Measurements from ENCODE around the gene GDPD5.

GDPD5 gene

DNA sequence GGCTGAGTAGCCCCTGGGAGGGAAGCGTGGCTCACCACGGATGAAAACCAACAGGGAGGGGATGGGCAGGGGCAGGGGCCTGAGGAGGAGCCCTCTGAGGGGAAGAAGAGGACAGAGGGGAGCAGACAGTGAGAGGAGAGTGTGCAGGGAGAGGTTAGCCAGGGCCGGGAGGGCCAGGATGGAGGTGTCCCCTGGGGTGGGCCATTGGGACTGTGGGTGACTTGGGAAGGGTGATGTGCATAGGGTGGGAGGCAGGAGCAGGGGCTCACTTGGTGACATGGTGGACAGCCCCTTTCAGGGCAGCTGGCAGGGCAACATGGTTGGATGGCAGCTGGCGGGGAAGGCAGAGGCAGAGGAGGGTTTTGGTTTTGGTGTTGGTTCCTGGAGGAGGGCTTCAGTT is 5.6 kb upstream of the GDPD5 start:
- WGBS: 63% methylated on average over 4 of the region's 4 CpGs
- H3K27ac ChIP-seq (ENCODE audit: low read depth, low read length): no peak overlapping the region
- H3K27me3 ChIP-seq (ENCODE audit: insufficient read depth, low read length): peaks cover 4% of the 10 kb centered on the region; the same call in 1 of the 2 replicates
- no peak overlapping the region for H3K9ac ChIP-seq (ENCODE audit: low read depth, low read length)
- H3K36me3 ChIP-seq (ENCODE audit: insufficient read depth, low read length): no peaks in the 10 kb centered on the region
- H3K4me3 ChIP-seq (ENCODE audit: low read length): no peak overlapping the region
- H3K4me1 ChIP-seq (ENCODE audit: insufficient read depth, low read length): no peaks in the 10 kb centered on the region; the same call in 1 of the 2 replicates
- no peaks in the 10 kb centered on the region for H3K9me3 ChIP-seq (ENCODE audit: insufficient read depth, low read depth, low read length)

DNA sequence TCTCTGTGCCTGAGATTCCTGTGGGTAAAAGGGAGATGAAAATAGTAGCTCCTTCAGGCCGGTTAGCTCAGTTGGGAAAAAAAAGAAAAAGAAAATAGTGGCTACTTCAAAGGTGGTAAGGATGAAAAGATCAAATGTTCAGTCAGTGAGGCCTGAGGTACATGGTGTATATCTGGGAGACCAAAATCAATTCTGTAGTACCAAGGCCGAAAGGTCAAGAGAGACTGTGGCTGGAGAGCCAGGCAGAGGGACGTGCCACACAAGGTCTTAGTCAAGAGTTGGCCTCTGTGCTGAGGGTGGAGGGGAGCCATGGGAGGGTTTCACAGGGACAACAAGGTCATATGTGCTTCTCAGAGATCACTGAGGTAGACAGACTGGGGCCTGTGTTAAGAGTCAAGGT is 4.8 kb upstream of the GDPD5 start:
- Histone ChIP-seq H3K4me1 (ENCODE audit: insufficient read depth, low read length) (no peaks in the 10 kb centered on the region; the same call in 1 of the 2 replicates), H3K27me3 (ENCODE audit: insufficient read depth, low read length) (peaks cover 4% of the 10 kb centered on the region; the same call in 1 of the 2 replicates), H3K4me3 (ENCODE audit: low read length) (no peak overlapping the region), H3K36me3 (ENCODE audit: insufficient read depth, low read length) (no peaks in the 10 kb centered on the region), H3K9me3 (ENCODE audit: insufficient read depth, low read depth, low read length) (no peaks in the 10 kb centered on the region), H3K9ac (ENCODE audit: low read depth, low read length) (no peak overlapping the region), H3K27ac (ENCODE audit: low read depth, low read length) (no peak overlapping the region)
- WGBS: 77% methylated on average over 3 of the region's 3 CpGs

DNA sequence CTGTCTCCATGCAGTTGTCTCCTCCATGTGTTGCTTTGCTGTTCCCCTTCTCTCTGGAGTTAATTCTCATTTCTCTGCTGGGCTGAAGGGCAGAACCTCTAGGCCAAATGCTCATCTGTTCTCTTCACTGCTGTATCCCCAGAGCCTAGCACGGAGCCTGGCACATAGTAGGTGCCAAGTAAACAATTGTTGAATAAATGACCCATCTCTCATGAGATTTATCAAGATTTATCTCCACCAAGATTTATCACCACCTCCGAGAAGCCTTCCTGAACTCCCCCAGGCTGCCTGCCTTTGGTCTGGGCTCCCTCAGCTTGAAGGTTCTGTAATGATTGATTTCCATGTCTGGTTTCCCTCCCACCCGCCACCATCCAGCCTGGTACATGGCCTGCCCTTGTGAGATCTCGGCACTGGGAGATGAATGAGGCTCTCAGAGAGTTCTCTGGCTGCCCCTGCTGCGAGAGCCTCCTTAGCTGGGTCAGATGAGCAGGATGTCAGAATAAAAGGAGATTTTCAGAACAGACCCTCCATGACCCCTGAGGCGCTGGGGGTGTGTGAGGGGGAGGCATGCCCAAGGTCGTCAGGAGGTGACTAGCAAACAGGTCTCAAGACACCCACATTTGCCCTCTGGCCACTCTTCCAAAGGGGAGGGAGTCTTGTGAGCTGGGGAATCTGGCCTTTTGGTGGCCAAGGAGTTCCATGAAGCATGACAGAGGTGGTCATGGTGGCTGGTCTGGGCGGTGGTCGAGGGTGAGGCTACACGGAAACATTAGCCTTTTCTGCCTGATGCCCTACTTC is 2.4 kb upstream of the GDPD5 start:
- Histone ChIP-seq H3K4me3 (ENCODE audit: low read length) (no peak overlapping the region), H3K27ac (ENCODE audit: low read depth, low read length) (no peak overlapping the region), H3K4me1 (ENCODE audit: insufficient read depth, low read length) (peaks cover 3% of the 10 kb centered on the region; the same call in 1 of the 2 replicates), H3K9me3 (ENCODE audit: insufficient read depth, low read depth, low read length) (no peaks in the 10 kb centered on the region), H3K36me3 (ENCODE audit: insufficient read depth, low read length) (no peaks in the 10 kb centered on the region), H3K27me3 (ENCODE audit: insufficient read depth, low read length) (peaks cover 27% of the 10 kb centered on the region), H3K9ac (ENCODE audit: low read depth, low read length) (no peak overlapping the region)
- WGBS: 68% methylated on average over 10 of the region's 10 CpGs

DNA sequence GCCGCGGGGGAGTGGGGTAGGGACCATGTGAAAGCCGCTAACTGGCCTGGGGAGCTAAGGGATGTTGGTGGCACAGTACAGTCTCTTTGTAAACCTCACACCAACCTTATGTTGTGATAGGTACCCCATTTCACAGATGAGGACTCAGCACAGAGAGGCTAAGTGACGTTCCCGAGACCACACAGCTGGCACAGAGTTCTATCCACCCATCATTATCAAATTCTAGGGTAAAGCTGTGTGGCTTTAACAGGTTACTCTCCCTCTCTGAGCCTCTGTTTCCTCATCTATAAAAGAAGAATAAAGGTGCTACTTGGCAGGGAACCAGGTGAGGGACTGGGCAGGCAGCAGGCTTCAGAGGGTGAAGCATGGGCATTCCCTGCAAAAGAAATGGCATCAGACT is 1.4 kb upstream of the GDPD5 start:
- H3K4me3 ChIP-seq (ENCODE audit: low read length): no peak overlapping the region
- H3K36me3 ChIP-seq (ENCODE audit: insufficient read depth, low read length): no peaks in the 10 kb centered on the region
- H3K9ac ChIP-seq (ENCODE audit: low read depth, low read length): no peak overlapping the region
- H3K27me3 ChIP-seq (ENCODE audit: insufficient read depth, low read length): peaks cover 32% of the 10 kb centered on the region
- peaks cover 3% of the 10 kb centered on the region; the same call in 1 of the 2 replicates for H3K4me1 ChIP-seq (ENCODE audit: insufficient read depth, low read length)
- no peak overlapping the region for H3K27ac ChIP-seq (ENCODE audit: low read depth, low read length)
- 93% methylated on average over 5 of the region's 5 CpGs for WGBS
- H3K9me3 ChIP-seq (ENCODE audit: insufficient read depth, low read depth, low read length): no peaks in the 10 kb centered on the region

DNA sequence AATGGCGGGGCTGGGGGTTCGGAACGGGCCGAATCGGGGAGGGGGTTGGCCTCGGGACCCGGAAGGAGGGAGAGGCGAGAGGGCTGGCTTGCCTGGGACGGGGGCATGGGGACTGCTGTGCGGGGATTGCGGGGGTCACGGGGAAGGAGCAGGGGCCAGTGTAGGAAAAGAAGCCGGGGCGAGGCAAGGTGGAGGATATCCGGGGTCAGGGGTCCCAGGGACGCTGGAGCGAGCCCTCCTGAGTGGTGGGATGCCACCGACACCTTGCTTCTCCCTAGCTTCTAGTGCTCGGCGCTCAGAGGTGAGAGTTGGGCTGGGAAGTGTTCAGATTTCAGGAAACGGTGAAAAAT is 426 bp upstream of the GDPD5 start:
- Histone ChIP-seq H3K36me3 (ENCODE audit: insufficient read depth, low read length) (no peaks in the 10 kb centered on the region), H3K27ac (ENCODE audit: low read depth, low read length) (no peak overlapping the region; the same call in 1 of the 2 replicates)
- WGBS: under 1% methylated on average over 21 of the region's 21 CpGs

DNA sequence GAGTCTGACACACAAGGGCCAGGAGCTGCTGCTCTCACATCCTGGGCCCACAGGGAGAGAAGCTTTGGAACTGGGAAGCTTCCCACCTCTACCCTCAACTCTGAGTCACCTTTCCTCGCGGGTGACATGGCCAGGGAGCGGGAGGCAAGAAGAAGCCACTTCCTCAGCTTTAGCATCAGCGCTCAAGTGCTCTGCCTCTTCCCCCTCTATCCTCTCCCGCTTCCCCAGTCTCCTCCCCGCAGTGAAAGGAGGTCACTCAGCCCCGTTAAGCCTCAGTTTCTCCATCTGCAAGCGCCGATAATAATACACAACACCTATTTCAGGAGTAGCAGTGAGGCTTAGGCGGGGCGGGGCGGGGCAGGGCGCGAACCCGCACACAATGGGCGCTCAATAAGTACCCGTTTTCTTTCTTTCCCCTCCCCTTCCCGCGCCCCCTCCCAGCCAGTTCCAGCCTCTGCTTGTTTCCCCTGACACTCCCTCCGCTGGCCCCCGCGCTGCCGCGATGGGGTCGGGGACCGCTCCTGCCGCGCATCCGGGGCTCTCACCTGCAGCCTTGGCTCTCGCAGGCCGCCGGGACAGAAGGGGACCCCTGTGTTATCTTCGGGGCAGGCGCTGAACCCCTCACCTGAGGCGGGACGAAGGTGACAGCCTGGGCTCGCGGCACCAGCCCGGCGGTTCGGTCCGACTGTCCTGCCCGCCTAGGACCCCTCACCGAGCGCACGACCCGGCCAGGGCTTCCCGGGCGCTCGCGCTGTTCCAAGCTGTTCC is 892 bp downstream of the GDPD5 start:
- Histone ChIP-seq H3K27me3 (ENCODE audit: insufficient read depth, low read length) (peaks cover 32% of the 10 kb centered on the region), H3K36me3 (ENCODE audit: insufficient read depth, low read length) (no peaks in the 10 kb centered on the region), H3K9me3 (ENCODE audit: insufficient read depth, low read depth, low read length) (no peaks in the 10 kb centered on the region), H3K27ac (ENCODE audit: low read depth, low read length) (no peak overlapping the region), H3K4me3 (ENCODE audit: low read length) (peak overlapping the region; percentile 69), H3K9ac (ENCODE audit: low read depth, low read length) (peak overlapping the region; percentile 61), H3K4me1 (ENCODE audit: insufficient read depth, low read length) (peaks cover 3% of the 10 kb centered on the region; the same call in 1 of the 2 replicates)
- WGBS: 2% methylated on average over 51 of the region's 51 CpGs

More for the DNA sequence above, 426 bp upstream of the GDPD5 start:
- peak overlapping the region; percentile 57 for H3K9ac ChIP-seq (ENCODE audit: low read depth, low read length)
- peak overlapping the region; percentile 69 for H3K4me3 ChIP-seq (ENCODE audit: low read length)
- no peaks in the 10 kb centered on the region for H3K9me3 ChIP-seq (ENCODE audit: insufficient read depth, low read depth, low read length)
- peaks cover 32% of the 10 kb centered on the region for H3K27me3 ChIP-seq (ENCODE audit: insufficient read depth, low read length)
- peaks cover 3% of the 10 kb centered on the region; the same call in 1 of the 2 replicates for H3K4me1 ChIP-seq (ENCODE audit: insufficient read depth, low read length)

DNA sequence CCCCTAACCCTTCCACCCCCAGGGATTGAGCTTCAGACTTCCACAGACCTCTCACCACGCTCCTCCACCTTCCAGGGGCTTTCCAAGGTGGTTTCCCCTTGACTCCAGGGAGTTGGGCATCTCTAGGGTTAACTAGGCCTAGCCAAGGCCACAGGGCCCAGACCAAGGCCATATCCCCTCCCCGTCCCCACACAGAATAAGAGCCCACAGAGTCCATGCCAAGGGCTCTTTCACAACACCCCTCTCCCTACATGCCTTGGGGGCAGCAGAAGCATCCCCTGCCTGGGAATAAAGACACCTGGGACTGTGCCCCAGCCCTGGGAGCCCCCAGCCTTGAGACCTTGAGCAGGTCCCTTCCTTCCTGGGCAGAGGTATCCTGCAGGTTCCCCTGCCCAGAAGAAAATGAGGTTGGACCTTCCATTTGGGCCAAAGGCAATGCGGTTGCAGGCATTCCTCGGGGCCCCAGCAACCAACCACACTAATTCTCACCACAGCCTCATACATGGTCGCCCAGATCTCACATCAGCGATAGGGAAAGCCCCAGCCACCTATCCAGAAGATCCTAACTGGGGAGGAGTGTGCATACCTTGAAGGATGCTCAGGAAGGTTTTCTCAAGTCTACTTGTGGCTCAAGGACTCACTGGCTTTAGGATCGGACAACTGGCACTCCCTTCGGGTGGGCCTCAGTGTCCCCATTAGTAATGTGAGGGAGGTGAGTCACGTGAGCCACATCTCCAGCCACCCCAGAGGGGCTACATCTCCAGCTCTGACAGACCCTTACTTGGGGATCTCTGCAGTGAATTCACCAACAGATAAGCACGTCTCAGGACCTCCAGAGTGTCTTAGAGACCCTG is 1.7 kb downstream of the GDPD5 start:
- Histone ChIP-seq H3K4me3 (ENCODE audit: low read length) (peak overlapping the region; percentile 69), H3K27ac (ENCODE audit: low read depth, low read length) (no peak overlapping the region)
- WGBS: 76% methylated on average over 10 of the region's 10 CpGs

DNA sequence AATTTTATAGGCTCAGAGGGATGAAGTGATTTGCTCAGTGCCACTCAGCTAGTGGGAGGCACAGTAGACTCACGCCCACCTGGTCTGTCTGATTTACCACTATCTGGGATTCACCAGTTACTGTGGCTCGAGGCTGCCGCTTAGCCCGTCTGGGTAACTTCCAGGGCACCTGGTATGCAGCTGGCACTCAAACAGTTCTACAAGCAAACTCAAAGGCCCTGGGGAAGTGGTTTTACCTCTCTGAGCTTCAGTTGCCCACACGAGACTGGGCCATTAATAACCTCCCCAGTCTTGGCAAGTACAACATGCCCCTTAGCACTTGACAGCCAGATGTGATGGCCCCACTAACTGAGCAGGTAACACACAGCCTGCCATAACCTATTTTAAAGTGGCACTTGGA is 2.6 kb downstream of the GDPD5 start:
- 89% methylated on average over 5 of the region's 5 CpGs for WGBS
- H3K4me1 ChIP-seq (ENCODE audit: insufficient read depth, low read length): peaks cover 5% of the 10 kb centered on the region; the same call in 1 of the 2 replicates

More for the DNA sequence above, 1.7 kb downstream of the GDPD5 start:
- H3K36me3 ChIP-seq (ENCODE audit: insufficient read depth, low read length): no peaks in the 10 kb centered on the region
- H3K4me1 ChIP-seq (ENCODE audit: insufficient read depth, low read length): peaks cover 3% of the 10 kb centered on the region; the same call in 1 of the 2 replicates
- H3K27me3 ChIP-seq (ENCODE audit: insufficient read depth, low read length): peaks cover 32% of the 10 kb centered on the region
- no peaks in the 10 kb centered on the region for H3K9me3 ChIP-seq (ENCODE audit: insufficient read depth, low read depth, low read length)
- H3K9ac ChIP-seq (ENCODE audit: low read depth, low read length): no peak overlapping the region

DNA sequence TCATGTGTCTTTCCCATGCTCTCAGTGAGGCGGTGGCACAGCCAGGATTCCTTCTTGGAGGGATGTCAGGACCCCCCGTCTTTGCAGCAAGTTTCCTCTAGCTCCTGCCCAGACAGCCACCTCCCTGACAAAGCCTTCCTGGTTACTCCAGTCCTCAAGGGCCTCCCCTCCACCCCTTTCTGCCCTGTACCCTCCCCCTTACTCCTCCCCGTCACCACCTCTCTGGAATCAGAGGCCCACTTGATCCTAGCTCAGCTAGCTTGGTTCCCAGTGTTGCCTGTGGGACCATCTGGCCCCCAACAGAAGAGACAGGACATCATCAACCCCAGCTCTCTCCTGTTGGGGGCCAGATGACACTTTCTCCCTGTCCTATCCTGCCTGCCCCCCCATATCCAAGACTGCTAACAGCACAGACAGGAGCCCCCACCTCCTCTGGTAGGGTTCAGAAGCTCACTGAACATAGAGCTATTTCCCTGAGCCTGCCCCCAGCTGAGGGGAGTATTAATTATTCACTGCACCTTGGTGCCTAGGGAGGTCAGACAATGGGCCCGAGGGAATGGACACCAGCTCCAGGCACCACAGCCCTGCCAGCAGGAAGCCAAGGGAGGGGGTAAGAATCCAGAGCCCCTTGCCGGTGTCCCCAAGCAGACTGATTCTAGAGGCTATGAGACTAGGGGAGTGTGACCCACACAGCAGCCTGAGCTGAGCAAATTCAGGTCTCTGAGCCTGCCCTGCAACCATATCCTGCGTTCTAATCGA is 3.3 kb downstream of the GDPD5 start:
- Histone ChIP-seq H3K9me3 (ENCODE audit: insufficient read depth, low read depth, low read length) (no peaks in the 10 kb centered on the region), H3K4me1 (ENCODE audit: insufficient read depth, low read length) (peaks cover 9% of the 10 kb centered on the region; the same call in 1 of the 2 replicates), H3K36me3 (ENCODE audit: insufficient read depth, low read length) (no peaks in the 10 kb centered on the region), H3K27ac (ENCODE audit: low read depth, low read length) (no peak overlapping the region), H3K27me3 (ENCODE audit: insufficient read depth, low read length) (peaks cover 32% of the 10 kb centered on the region), H3K4me3 (ENCODE audit: low read length) (no peak overlapping the region), H3K9ac (ENCODE audit: low read depth, low read length) (no peak overlapping the region)
- 82% methylated on average over 7 of the region's 7 CpGs for whole genome bisulfite sequencing

More for the DNA sequence above, 2.6 kb downstream of the GDPD5 start:
- no peak overlapping the region for H3K27ac ChIP-seq (ENCODE audit: low read depth, low read length)
- H3K4me3 ChIP-seq (ENCODE audit: low read length): no peak overlapping the region
- H3K27me3 ChIP-seq (ENCODE audit: insufficient read depth, low read length): peaks cover 32% of the 10 kb centered on the region
- no peaks in the 10 kb centered on the region for H3K36me3 ChIP-seq (ENCODE audit: insufficient read depth, low read length)
- no peak overlapping the region for H3K9ac ChIP-seq (ENCODE audit: low read depth, low read length)
- H3K9me3 ChIP-seq (ENCODE audit: insufficient read depth, low read depth, low read length): no peaks in the 10 kb centered on the region

DNA sequence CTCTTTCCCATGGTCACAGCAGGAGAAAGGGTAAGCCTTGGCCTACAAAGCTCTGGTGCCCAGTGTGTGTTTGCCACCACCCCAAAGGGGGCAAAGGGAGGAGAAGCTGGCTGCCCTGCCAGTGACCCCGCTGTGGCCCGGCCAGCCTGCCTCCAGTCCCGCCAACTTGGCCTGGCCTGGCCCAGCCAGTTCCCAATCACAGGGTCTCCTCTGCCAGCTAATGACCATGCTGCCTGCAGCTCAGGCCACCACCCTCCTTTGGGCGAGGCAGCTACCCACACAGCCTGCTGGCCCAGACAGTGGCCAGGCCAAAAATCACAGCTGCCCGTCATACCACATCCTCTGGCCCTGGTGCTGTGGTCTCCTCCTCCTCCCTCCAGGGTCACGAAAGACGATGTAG is 5.1 kb downstream of the GDPD5 start:
- H3K9me3 ChIP-seq (ENCODE audit: insufficient read depth, low read depth, low read length): no peaks in the 10 kb centered on the region
- no peaks in the 10 kb centered on the region for H3K36me3 ChIP-seq (ENCODE audit: insufficient read depth, low read length)
- no peak overlapping the region for H3K4me3 ChIP-seq (ENCODE audit: low read length)
- peaks cover 28% of the 10 kb centered on the region for H3K27me3 ChIP-seq (ENCODE audit: insufficient read depth, low read length)
- WGBS: 94% methylated on average over 7 of the region's 7 CpGs
- H3K4me1 ChIP-seq (ENCODE audit: insufficient read depth, low read length): peaks cover 9% of the 10 kb centered on the region; the same call in 1 of the 2 replicates
- no peak overlapping the region for H3K27ac ChIP-seq (ENCODE audit: low read depth, low read length)
- no peak overlapping the region for H3K9ac ChIP-seq (ENCODE audit: low read depth, low read length)
